Activated CD8-positive, alpha-beta memory T cell treated with anti-CD3 and anti-CD28 coated beads, Interleukin-2, amount 50 U/mL, for 48 hours (primary cell): Measurements from ENCODE around the gene RTL3.

Experiments
- DNase-seq: peaks from one replicate; pipeline ENCODE4 v3.0.0-alpha.2; 2020

The RTL3 gene

DNA sequence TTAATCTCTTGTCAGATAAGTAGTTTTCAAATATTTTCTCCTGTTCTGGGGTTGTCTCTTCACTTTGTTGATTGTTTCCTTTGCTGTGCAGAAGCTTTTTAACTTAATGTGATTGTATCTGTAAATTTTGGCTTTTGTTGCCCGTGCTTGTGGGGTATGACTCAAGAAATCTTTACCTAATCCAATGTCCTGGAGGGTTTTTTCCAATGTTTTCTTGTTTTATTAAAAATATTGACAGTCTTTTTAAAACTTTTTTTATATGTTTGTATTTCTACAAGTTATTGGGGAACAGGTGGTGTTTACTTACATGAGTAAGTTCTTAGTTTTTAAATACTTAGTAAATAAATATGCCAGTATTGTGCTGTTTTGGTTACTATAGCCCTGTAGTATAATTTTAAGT lies 44.9 kb downstream of the RTL3 start:
- no peak for DNase-seq
